GM18870 (cell line): ENCODE measurements around the gene GRK5.

Experiments
- ATAC-seq: cut with Tn5 transposase; IDR thresholded peaks from one replicate; pipeline ENCODE4 v1.9.1; 2021; ENCODE audit warnings: moderate library complexity; ENCODE audit not compliant: unreplicated experiment

Gene GRK5

DNA sequence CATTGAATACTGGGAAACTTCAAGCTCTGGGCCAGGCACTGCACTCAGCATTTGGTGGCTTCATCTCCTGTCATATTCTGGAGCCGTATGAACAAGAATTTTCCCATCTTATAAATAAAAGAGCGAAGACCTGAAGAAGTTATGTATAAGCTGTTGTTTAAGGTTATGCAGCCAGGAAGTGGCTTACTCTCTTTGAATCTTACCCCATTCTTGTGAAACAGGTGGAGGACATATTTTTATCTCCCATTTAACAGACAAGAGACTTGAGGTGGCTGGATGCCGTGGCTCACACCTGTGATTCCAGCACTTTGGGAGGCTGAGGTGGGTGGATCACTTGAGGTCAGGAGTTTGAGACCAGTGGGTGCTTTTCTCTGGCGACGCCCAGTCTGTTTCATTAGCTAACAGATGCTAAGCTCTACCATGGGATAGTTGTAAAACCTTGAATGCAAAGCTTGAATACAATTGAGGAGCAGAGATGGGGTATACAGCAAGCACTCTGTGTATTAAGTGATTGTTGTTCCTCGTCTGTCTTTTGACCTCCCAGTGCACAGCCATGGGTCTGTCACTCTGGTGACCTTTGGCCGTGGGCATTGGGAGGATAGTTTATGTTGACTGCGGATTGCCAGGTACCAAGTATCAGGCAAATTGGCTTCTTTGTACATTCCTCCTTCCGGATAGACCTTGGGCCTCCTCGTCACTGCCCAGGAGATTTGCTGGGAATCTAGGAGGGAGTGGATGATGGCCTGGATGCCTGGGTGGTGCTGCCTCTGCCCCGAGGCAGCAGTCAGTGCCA is 85.8 kb downstream of the GRK5 start:
- no peak for ATAC-seq

- no peak for ATAC-seq
These were observed 89.3 kb downstream of the GRK5 start for GRCh38 chr10:119296703-119297102.

DNA sequence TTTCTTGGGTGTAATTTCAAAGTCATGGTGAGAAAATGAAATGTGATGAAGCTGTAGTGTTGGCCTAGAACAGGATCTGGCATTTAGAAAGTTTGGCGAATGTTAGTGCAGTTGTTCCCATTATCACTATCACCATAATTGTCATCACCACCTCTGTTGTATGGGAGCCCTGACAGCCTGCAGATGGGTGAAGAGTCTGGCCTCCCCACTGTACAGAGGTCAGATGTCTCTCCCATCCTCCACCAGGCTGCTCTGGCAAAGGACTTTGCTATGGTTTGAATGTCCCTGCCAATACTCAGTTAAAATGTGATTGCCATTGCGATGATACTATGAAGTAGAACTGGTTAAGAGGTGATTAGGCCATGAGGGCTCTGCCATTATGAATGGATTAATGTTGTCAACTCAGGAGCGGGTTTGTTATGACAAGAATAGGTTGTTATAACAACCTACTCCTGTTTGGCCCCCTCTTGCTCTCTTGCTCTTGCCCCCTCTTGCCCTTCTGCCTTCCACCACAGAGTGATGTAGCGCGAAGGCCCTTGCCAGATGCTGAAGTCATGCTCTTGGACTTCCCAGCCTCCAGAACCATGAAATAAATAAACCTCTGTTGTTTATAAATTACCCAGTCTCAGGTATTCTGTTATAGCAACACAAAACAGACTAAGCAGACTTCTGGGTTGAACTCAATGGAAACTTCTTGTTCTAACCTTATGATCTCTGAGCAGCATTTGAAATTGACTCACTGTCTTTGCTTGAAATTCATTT is 90.0 kb downstream of the GRK5 start:
- ATAC-seq = no peak

GRCh38 chr10:119298810-119299209 is 91.4 kb downstream of the GRK5 start:
- ATAC-seq = no peak

DNA sequence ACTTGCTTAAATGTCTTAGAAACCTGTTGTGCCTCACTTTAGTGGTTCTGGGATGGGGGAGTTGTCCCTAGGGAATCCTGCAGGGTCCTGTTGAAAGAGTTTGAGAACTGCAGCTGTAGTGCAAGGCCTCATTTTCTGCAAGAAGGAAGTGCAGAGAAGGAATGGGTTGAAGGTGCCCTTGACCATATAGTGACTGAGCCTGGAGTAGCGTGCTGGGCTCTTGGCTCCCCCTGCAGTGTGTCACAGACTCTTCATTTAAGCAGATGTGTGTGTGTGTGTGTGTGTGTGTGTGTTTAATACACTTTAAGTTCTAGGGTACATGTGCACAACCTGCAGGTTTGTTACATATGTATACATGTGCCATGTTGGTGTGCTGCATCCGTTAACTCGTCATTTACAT is 92.2 kb downstream of the GRK5 start:
- ATAC-seq = no peak

GRCh38 chr10:119301397-119301796 is 94.0 kb downstream of the GRK5 start:
- ATAC-seq = no peak

GRCh38 chr10:119302172-119302571 is 94.8 kb downstream of the GRK5 start:
- no peak for ATAC-seq

- no peak for ATAC-seq
These were observed 95.4 kb downstream of the GRK5 start for GRCh38 chr10:119302591-119303253.

- ATAC-seq = no peak
These were observed 96.5 kb downstream of the GRK5 start for GRCh38 chr10:119303886-119304285.

DNA sequence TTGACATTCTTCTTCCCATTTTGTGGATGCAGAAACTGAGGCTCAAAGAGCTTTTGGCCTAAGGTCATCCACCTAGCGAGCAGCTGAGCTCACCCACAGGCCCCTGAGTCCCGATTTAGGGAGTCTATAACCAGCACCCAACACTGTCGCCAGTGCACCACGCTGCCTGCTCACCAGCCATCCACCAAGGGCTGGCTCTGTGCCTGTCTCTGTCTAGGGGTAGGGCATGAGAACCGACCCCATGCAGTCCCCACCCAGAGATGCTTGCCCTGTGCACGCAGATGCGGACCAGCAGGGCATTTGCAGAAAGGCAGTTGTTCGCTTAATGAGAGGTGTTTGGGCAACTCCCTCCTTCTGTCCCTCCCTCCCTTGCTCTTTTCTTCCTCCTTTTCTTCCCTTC is 97.2 kb downstream of the GRK5 start:
- ATAC-seq = no peak

- ATAC-seq = peak; percentile 63
These were observed 98.6 kb downstream of the GRK5 start for GRCh38 chr10:119305860-119306513.

DNA sequence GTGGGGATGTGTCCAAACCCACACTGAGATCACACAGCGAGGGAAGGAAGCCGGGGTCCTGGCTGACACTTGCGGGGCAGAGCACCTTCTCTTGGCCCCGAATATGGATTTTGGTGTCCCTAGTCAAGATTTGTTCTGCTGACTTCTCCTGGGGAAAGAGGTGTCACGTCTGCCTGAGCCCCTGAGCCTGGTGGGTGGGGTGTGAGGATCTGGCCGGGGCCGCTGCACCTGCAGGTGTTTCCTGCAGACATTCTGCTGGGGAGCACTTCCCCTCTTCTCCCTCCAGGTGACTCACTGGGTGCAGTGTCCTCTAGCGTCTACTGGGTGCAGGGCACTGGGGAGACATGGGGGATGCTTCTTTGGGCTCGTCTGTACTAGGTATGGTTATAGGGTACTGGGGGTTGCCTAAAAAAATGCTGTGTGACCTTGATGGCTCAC is 99.2 kb downstream of the GRK5 start:
- peak; percentile 51 for ATAC-seq

GRCh38 chr10:119306986-119307392 is 99.6 kb downstream of the GRK5 start:
- ATAC-seq = no peak

- ATAC-seq = no peak
These were observed 100.7 kb downstream of the GRK5 start for GRCh38 chr10:119308089-119308488.

DNA sequence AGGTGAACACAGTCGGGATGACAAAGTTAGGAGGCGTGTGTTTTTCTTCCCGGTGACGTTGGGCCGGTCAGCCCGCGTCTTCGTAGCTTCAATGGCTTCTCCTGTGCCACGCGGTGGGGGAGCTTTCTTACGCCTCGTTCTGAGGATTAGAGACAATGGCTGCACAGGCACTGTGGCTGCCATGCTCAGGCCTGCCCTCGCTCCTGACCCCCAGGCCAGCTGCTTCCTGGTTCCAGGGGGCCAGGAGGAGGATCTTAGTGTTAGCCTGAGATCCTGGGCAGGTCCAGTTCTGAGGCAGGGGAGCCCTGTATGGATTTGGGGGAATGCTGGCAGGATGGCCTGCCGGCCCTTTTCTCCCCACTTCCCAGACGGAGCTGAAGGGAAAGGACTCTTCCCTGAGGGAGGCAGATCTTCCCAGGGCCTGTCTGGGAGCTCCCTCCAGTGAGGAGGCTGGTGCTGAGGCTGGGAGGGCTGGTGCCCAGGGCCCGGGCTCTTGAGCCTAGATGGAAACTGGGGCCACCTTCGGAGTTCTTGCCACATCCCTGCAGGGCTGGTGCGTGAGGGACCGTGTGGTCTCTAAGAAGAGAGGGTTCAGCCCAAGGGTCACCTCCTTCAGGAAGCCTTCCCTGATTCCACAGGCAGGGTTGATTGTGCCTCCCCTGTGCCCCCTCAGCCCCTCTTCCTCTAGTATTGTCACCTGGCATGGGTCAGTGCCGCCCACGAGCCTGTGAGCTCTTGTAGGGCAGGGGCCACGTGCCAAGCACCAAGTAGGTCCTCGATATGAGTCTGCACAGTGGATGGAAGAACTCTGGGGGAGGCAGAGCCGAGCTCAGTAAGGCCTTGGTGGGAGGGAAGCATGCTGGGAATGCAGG is 101.4 kb downstream of the GRK5 start:
- ATAC-seq = no peak

GRCh38 chr10:119309423-119309770 is 102.0 kb downstream of the GRK5 start:
- ATAC-seq = no peak

DNA sequence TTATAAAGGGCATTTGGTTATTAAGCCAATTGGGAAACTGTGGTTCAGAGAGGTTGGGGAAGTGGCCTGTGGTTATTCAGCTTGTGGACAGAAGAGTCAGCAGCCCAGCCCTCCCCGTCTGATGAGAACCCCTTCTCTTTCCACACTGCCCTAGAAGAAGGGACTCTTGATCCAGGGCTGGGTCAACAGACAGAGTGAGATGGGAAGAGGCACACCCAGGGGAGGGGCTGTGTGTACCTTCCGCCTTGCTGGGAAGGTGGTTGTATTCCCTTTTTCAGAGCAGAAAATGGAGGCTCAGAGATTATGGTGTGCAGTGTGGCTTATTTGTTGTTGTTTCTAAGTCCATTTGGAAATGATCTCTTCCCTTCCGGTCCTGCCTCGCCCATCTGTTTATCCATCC is 103.4 kb downstream of the GRK5 start:
- no peak for ATAC-seq

- no peak for ATAC-seq
These were observed 104.9 kb downstream of the GRK5 start for GRCh38 chr10:119312241-119312640.

DNA sequence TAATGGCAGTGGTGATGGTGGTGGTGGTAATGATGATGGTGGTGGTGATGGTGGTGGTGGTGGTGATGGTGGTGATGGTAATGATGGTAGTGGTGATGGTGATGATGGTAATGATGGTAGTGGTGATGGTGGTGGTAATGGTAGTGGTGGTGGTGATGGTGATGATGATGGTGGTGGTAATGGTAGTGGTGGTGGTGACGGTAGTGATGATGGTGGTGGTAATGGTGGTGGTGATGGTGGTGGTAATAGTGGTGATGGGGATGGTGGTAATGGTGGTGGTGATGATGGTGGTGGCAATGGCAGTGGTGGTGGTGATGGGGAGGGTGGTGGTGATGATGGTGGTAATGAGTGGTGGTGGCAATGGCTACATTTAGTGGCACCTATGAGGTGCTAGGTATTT is 105.7 kb downstream of the GRK5 start:
- no peak for ATAC-seq

DNA sequence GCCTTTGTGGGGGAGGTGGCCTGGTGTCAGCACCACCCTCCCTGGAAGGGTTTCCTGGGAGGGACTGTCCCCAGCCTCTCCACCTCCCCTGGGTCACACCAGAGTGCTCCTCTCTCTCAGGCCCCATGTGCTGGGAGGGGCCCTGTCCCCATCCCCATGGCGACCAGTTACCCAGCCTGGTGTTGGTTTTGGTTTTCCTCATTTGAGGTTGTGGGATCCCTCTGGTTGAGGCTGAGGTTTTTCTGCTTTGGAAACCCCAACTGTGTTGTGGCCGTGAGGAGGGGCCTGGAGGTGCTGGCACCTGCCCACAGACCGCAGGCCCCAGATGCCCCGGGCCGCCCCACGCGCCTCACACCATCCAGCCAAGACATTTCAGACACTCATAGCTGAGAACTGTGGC is 106.3 kb downstream of the GRK5 start:
- peak; percentile 67 for ATAC-seq
